Measurements from ENCODE around the gene INSYN1.

DNA sequence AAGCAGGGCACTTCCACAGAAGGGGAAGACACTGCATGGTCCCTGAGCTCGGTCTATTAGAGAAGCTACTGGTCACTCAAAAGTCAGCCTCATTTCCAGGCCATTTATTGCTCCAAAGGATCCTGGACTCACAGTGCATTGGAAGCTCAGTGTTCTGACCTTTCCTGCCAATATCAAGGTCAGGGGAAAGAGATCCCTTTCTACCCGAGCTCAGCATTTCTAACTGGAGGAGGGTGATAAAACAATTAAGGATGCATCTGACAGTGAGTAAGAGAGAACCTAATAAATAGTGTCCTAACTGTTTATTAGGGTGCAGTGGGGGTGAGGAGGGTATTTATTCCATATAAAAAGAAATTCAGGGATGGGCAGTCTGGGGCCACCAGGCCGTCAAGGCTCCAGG lies 26.8 kb upstream of the INSYN1 start:
- TF ChIP-seq, protein P1, sequence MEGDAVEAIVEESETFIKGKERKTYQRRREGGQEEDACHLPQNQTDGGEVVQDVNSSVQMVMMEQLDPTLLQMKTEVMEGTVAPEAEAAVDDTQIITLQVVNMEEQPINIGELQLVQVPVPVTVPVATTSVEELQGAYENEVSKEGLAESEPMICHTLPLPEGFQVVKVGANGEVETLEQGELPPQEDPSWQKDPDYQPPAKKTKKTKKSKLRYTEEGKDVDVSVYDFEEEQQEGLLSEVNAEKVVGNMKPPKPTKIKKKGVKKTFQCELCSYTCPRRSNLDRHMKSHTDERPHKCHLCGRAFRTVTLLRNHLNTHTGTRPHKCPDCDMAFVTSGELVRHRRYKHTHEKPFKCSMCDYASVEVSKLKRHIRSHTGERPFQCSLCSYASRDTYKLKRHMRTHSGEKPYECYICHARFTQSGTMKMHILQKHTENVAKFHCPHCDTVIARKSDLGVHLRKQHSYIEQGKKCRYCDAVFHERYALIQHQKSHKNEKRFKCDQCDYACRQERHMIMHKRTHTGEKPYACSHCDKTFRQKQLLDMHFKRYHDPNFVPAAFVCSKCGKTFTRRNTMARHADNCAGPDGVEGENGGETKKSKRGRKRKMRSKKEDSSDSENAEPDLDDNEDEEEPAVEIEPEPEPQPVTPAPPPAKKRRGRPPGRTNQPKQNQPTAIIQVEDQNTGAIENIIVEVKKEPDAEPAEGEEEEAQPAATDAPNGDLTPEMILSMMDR (IDR thresholded peaks at IDR 0.05), result no peak
- TF ChIP-seq POLR2A (IDR thresholded peaks at IDR 0.05; ENCODE audit: low read depth), result no peak
- no peak for TF ChIP-seq EP300 (IDR thresholded peaks at IDR 0.05)
- no peak for TF ChIP-seq POLR2AphosphoS5 (IDR thresholded peaks at IDR 0.05)
